Esophagus (tissue), 2 donors: ENCODE results near the gene SGMS1. TPM values are rescaled to one million over a fixed set of nuclear protein-coding genes. Genes with fewer than 3 reads are reported as not detected.

Experiments
- H3K27ac ChIP-seq, 2 donors: one replicate each; pipeline ENCODE4 v1.5.1; 2013; ENCODE audit warnings: low read depth in 2 of 2, mild to moderate bottlenecking in 2 of 2, inconsistent platforms in 1 of 2, low read length in 1 of 2, moderate library complexity in 1 of 2
- H3K27me3 ChIP-seq, 2 donors: one replicate each; pipeline ENCODE4 v1.6.1; 2013; ENCODE audit warnings: low read length in 2 of 2, control low read depth in 1 of 2, mild to moderate bottlenecking in 1 of 2; ENCODE audit not compliant: insufficient read depth in 2 of 2, control insufficient read depth in 1 of 2
- H3K36me3 ChIP-seq, 2 donors: one replicate each; pipeline ENCODE4 v1.6.1; 2013; ENCODE audit warnings: low read length in 1 of 2; ENCODE audit not compliant: control insufficient read depth in 2 of 2, insufficient read depth in 2 of 2
- H3K4me1 ChIP-seq, 2 donors: one replicate each; pipeline ENCODE4 v1.6.1; 2013; ENCODE audit warnings: low read length in 1 of 2; ENCODE audit not compliant: control insufficient read depth in 2 of 2, insufficient read depth in 2 of 2
- H3K4me3 ChIP-seq, 2 donors: one replicate each; pipeline ENCODE4 v1.5.1; 2013; ENCODE audit warnings: low read length in 2 of 2, mild to moderate bottlenecking in 2 of 2, low read depth in 1 of 2, moderate library complexity in 1 of 2
- H3K9me3 ChIP-seq, 2 donors: one replicate each; pipeline ENCODE4 v1.6.1; 2013; ENCODE audit warnings: mild to moderate bottlenecking in 2 of 2, low read depth in 1 of 2, low read length in 1 of 2, moderate library complexity in 1 of 2; ENCODE audit not compliant: control insufficient read depth in 2 of 2, insufficient read depth in 1 of 2
- WGBS, 2 donors: extraction: QIAGEN DNeasy Blood & Tissue Kit; methylation state at CpG; one replicate each; pipeline ENCODE4 v1.1.7; 2013; 5-methylcytosine and 5-hydroxymethylcytosine counted together
- polyA plus RNA-seq, 2 donors: library from polyadenylated mRNA; stranded (reverse); fragments of 200-250 nt; gene quantifications; one replicate each; pipeline ENCODE4 v1.2.3, GENCODE V29; 2013
- donor health status: healthy with polysubstance abuse.
- donor health status: Bipolar disorder and iron deficiency.

SGMS1 gene
- polyA plus RNA-seq, 2 donors = 5.4 to 7.9 TPM

DNA sequence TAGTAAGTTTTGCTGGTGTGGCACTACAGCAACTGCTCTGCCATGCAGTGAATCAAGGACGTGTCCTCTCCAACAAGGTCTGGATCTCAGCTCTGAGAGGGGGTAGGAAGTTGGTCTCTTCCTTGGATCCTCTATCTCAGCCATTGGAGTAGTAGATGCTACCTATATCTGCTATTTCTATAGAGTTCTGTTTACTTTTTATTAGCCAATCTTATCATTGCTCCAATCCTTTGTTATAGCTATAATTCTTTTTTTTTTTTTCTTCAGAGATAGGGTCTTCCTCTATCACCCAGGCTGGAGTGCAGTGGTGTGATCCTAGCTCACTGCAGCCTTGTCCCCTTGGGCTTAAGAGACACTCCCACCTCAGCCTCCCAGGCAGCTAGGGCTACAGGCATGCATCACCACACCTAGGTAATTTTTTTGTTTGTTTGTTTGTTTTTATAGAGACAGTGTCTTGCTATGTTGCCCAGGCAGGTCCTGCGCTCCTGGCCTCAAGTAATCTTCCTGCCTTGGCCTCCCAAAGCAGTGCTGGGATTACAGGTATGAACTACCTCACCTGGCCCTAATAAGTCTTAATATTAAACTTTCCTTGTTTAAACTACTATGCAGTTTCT, 217.2 kb downstream of the SGMS1 start:
- WGBS, 2 donors = 96 to 97% methylated on average over 2 of the region's 2 CpGs
- Histone ChIP-seq H3K27ac (no peak overlapping the region), H3K27me3 (no peaks in the 10 kb centered on the region)

DNA sequence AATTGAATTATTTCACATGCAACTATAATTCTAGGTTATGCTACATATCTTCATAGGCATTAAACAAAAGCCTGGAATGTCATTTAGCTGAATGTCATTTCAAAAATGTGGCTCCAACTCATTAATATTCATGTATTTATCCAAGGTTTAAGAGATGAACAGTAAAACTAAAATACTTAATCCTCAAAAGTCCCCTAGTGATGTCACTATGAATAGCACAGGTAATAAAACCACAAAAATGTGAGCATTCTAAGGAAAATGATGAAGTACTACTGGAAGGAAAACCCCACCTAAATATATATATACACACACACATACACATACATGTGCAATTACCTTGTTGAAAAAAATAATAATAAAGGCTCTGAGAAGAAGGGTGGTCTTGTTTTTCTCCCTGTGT, 218.0 kb downstream of the SGMS1 start:
- Histone ChIP-seq H3K9me3 (no peaks in the 10 kb centered on the region), H3K4me1 (no peaks in the 10 kb centered on the region), H3K4me3 (no peak overlapping the region), H3K36me3 (peaks cover 0 to 2% of the 10 kb centered on the region in 2 donors), H3K27ac (no peak overlapping the region), H3K27me3 (no peaks in the 10 kb centered on the region)

More for the DNA sequence above, 217.2 kb downstream of the SGMS1 start:
- Histone ChIP-seq H3K36me3 (peaks cover 0 to 2% of the 10 kb centered on the region in 2 donors), H3K4me3 (no peak overlapping the region), H3K9me3 (no peaks in the 10 kb centered on the region), H3K4me1 (no peaks in the 10 kb centered on the region)

DNA sequence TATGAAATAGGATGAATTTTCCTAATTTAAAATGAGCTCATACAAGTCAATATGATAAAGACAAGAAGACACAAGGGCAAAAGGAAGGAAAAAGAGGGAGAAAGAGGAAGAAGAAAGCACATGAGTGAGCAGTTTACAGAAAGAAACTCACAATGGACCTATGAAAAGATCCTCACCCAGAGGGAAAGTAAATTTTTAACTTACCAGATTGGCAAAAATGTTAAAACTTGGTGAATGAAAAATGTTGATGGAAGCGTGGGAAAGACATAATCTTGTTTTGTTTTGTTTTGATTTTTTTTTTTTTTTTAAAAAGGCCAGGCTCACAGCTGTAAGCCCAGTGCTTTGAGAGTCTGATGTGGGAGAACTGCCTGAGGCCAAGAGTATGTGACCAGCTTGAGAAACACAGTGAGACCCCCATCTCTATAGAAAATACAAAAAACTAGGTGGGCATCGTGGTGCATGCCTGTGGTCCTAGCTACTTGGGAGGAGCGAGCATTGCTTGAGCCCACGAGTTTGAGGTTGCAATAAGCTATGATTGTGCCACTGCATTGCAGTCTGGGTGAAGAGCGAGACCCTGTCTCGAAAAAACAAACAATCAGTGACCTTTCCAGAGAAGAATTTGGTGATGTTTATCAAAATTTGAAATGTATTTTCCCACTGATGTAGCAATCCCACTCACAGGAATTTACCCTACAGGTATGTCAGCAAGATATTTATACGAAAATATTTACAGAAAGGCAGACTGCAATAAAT, 219.6 kb downstream of the SGMS1 start:
- Histone ChIP-seq H3K4me1 (no peaks in the 10 kb centered on the region), H3K36me3 (peaks cover 0 to 2% of the 10 kb centered on the region in 2 donors), H3K27ac (no peak overlapping the region), H3K4me3 (no peak overlapping the region), H3K9me3 (no peaks in the 10 kb centered on the region), H3K27me3 (no peaks in the 10 kb centered on the region)
- 83 to 85% methylated on average over 7 of the region's 7 CpGs for WGBS, 2 donors

DNA sequence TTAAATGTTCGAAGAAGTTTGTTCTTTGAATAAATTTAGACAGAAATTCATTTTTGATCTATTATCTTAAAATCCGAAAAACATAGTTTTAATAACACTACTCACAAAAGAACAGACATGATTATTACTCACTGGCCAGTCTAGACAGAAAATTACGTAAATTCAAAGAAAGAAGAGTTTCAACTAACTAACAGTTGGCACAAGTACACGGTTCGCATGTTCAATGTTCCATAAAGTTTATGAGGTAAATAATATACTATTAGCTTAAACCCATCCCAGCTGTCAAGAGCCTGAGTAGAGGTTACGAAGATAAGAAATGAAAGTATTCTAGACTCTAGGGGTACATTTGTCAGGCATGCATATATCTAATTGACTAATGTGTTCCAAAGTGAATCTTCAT, 220.7 kb downstream of the SGMS1 start:
- WGBS, 2 donors = 87 to 88% methylated on average over 6 of the region's 6 CpGs

DNA sequence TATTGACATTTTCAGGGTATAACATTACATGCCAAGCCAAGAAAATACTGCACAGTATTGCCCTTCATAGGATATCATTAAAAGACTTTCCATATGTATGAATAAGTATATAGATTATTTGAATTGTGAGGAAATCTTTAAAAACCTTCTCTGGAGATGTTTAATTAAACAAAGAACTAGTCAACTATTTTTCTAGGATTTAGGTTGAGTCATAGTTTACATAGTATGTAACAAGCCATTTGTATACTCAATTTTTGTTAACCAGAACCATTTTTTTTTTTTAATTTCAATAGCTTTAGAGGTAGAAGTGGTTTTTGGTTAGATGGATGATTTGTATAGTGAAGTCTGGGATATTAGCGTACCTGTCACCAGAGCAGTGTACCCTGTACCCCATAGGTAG, 221.3 kb downstream of the SGMS1 start:
- H3K36me3 ChIP-seq = peaks cover 0 to 2% of the 10 kb centered on the region in 2 donors
- WGBS, 2 donors = 90 to 96% methylated on average over 1 of the region's 1 CpG
- no peaks in the 10 kb centered on the region for H3K4me1 ChIP-seq
- no peak overlapping the region for H3K27ac ChIP-seq
- no peak overlapping the region for H3K4me3 ChIP-seq
- no peaks in the 10 kb centered on the region for H3K9me3 ChIP-seq
- H3K27me3 ChIP-seq = no peaks in the 10 kb centered on the region

More for the DNA sequence above, 220.7 kb downstream of the SGMS1 start:
- Histone ChIP-seq H3K27ac (no peak overlapping the region), H3K36me3 (peaks cover 0 to 2% of the 10 kb centered on the region in 2 donors), H3K4me1 (no peaks in the 10 kb centered on the region), H3K9me3 (no peaks in the 10 kb centered on the region), H3K27me3 (no peaks in the 10 kb centered on the region), H3K4me3 (no peak overlapping the region)

DNA sequence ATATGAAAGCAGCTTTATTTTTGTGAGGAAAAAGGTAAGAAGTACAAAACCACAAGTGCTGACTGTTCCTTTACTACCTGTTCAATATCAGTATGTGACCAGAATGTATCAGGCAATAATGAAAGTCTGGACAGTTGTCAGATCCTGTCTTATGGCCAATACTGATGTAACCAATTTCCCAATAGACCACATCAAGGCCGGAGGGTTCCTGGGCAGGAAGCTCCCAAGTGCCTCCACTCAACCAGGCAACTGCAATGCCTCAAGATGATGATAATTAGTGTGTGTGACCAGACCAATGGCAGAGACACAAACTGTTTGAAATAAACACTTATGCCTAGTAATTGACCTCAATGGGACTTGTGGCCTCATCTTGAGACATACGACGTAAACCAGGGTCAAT, 223.1 kb downstream of the SGMS1 start:
- Histone ChIP-seq H3K4me1 (peaks cover 3 to 4% of the 10 kb centered on the region in 2 donors), H3K36me3 (no peaks in the 10 kb centered on the region), H3K9me3 (no peaks in the 10 kb centered on the region), H3K27me3 (no peaks in the 10 kb centered on the region), H3K4me3 (no peak overlapping the region), H3K27ac (no peak overlapping the region)
- WGBS, 2 donors = 79 to 84% methylated on average over 3 of the region's 3 CpGs

DNA sequence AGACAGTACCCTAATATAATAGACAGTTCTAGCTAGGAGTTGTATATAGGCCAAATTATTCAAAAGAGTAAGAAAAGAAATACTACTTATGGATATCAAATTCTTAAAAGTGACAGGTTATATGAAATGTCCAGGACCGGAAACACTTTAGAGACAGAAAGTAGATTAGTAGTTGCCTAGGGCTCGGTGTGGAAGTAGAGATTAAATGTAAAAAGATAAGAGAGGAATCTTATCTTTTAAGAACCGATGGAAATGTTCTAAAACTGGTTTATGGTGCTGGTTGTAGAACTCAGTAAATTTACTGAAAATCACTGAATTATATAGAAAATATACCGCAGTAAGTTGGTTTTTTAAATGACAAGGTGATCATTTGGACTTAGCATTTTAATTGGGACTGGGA, 224.9 kb downstream of the SGMS1 start:
- H3K4me1 ChIP-seq = peaks cover 3 to 4% of the 10 kb centered on the region in 2 donors
- no peak overlapping the region for H3K4me3 ChIP-seq
- H3K27me3 ChIP-seq = no peaks in the 10 kb centered on the region
- H3K9me3 ChIP-seq = no peaks in the 10 kb centered on the region
- H3K27ac ChIP-seq = no peak overlapping the region
- 72 to 84% methylated on average over 4 of the region's 4 CpGs for WGBS, 2 donors
- no peaks in the 10 kb centered on the region for H3K36me3 ChIP-seq

DNA sequence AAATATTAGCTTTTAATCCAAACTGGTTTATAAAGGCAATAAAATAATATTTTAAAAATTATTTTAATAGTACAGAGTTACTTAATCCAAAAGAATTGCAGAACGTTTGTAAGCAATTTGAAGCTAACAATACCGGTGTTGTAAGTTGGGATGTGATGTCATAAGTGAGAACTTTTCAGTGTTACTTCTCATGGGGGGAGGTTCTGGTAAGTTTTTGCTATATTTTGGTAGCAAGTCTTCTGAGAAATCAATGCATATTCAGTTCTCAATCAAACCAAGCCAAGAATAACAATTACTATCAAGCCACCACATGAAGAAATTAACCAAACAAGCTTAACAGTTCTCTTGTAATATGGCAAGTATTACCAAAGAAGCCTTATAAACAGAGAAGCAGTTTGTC, 225.4 kb downstream of the SGMS1 start:
- no peaks in the 10 kb centered on the region for H3K36me3 ChIP-seq
- H3K9me3 ChIP-seq = no peaks in the 10 kb centered on the region
- WGBS, 2 donors = 55% methylated on average over 2 of the region's 2 CpGs
- no peak overlapping the region for H3K27ac ChIP-seq
- H3K4me3 ChIP-seq = no peak overlapping the region
- H3K27me3 ChIP-seq = no peaks in the 10 kb centered on the region
- H3K4me1 ChIP-seq = peaks cover 3 to 4% of the 10 kb centered on the region in 2 donors

DNA sequence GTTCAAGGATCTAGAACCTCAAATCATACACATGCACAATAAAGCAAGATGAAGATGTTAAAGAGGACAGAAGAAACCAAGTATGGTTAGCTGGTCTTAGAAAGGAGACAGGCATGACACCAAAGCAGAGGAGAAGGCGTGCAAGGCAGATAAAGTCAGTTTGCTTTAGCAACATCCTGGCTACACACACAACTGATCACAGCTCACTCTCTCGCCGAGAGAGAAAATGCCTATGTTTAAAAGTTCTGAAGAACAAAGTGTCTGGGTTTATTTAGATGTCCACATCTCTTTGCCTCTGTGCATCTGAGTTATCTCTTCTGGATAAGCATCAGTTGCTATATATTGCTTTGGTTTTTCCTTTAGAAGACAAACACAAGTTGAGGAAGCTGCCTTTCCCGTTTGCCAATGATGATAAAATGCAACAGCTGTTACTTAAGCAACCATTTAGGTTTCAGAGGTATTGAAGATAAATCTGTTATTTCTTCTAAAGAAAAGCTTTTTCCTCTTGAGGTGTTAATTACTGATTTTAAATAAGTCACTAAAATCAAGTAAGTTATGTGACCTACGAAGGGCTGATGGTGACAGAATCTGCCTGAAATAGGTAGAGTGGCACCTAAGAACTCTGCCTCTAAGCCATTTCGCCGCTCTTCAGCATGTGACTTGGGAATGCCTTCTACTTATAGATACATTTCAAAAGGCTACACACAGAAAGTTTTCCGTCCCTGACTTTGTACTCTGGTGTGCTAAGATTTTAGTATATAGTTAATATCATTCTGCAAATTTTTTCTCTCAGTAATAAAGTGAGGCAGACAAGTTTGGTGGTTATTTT, 226.2 kb downstream of the SGMS1 start:
- 76 to 82% methylated on average over 8 of the region's 8 CpGs for WGBS, 2 donors
- peaks cover 3 to 4% of the 10 kb centered on the region in 2 donors for H3K4me1 ChIP-seq
- no peaks in the 10 kb centered on the region for H3K9me3 ChIP-seq
- no peak overlapping the region for H3K4me3 ChIP-seq
- no peaks in the 10 kb centered on the region for H3K27me3 ChIP-seq
- H3K36me3 ChIP-seq = no peaks in the 10 kb centered on the region
- no peak overlapping the region for H3K27ac ChIP-seq
